ENCODE measurements around the gene CFAP107.
"Not testable (repeated sequence)": the region's sequence is repeated elsewhere in the genome, so short reads cannot be mapped to it uniquely, and the experiment has no call there.

The CFAP107 gene

GRCh38 chr1:12781488-12781887, 35.5 kb downstream of the CFAP107 start:
- DNase-seq: not testable (repeated sequence)

- DNase-seq: not testable (repeated sequence)
Measured at GRCh38 chr1:12783783-12784182, 37.8 kb downstream of the CFAP107 start.

- not testable (repeated sequence) for DNase-seq
Measured at GRCh38 chr1:12784729-12785128, 38.7 kb downstream of the CFAP107 start.

GRCh38 chr1:12791097-12791496, 45.1 kb downstream of the CFAP107 start, which contains the start of gene PRAMEF1:
Gene PRAMEF1, plus strand, starts transcription at chr1:12791397. Its CDS starts 1,831 bp downstream, at chr1:12793228.
- DNase-seq: not testable (repeated sequence)

GRCh38 chr1:12798911-12799310, 52.9 kb downstream of the CFAP107 start:
- DNase-seq: no peak

GRCh38 chr1:12799730-12800129, 53.7 kb downstream of the CFAP107 start:
- DNase-seq: no peak

GRCh38 chr1:12809933-12810332, 63.9 kb downstream of the CFAP107 start:
- no peak for DNase-seq

- no peak for DNase-seq
Measured at GRCh38 chr1:12810691-12811408, 64.8 kb downstream of the CFAP107 start.

- DNase-seq: no peak
Measured at GRCh38 chr1:12811409-12811784, 65.4 kb downstream of the CFAP107 start.
